ENCODE data around the gene SENP1. TPM values are rescaled to one million over a fixed set of nuclear protein-coding genes. Genes with fewer than 3 reads are reported as not detected.

Gene SENP1
- total and polyA plus RNA-seq, 2 experiments from 2014 or later, result 16.7 to 20.4 TPM

GRCh38 chr12:48070731-48071130 is 35.1 kb downstream of the SENP1 start:
- TF ChIP-seq, protein P1, sequence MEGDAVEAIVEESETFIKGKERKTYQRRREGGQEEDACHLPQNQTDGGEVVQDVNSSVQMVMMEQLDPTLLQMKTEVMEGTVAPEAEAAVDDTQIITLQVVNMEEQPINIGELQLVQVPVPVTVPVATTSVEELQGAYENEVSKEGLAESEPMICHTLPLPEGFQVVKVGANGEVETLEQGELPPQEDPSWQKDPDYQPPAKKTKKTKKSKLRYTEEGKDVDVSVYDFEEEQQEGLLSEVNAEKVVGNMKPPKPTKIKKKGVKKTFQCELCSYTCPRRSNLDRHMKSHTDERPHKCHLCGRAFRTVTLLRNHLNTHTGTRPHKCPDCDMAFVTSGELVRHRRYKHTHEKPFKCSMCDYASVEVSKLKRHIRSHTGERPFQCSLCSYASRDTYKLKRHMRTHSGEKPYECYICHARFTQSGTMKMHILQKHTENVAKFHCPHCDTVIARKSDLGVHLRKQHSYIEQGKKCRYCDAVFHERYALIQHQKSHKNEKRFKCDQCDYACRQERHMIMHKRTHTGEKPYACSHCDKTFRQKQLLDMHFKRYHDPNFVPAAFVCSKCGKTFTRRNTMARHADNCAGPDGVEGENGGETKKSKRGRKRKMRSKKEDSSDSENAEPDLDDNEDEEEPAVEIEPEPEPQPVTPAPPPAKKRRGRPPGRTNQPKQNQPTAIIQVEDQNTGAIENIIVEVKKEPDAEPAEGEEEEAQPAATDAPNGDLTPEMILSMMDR (IDR thresholded peaks at IDR 0.05; ENCODE audit: low read depth, low read length), result no peak
- H3K27ac ChIP-seq, result no peak overlapping the region
- H3K27me3 ChIP-seq, result no peaks in the 10 kb centered on the region
- peaks cover 33% of the 10 kb centered on the region for H3K36me3 ChIP-seq
- no peak overlapping the region for H3K4me3 ChIP-seq
- H3K9me3 ChIP-seq (ENCODE audit: low read depth), result no peaks in the 10 kb centered on the region
- peaks cover 12% of the 10 kb centered on the region for H3K4me1 ChIP-seq (ENCODE audit: low read depth)
- DNase-seq (ENCODE audit: low read depth in 1 of 2, low spot score in 1 of 2), result no peak

DNA sequence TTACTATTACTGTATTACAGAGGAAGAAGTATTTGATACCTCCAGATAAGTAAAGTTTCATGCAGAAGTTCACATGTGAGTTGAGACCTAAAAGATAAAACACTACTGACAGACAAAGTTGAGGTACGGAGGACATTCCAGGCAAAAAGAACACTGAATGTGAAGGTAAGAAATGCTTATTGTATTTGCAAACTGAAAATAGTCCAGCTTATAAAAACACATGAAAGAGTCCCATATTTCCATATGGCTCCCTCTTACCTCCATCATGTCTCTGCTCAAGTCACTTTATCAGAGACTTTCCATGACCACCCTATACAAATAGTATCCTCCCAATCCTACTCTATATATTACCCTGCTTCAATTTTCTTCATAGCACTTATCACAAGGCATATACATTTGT is 35.8 kb downstream of the SENP1 start:
- Histone ChIP-seq H3K27me3 (no peaks in the 10 kb centered on the region), H3K4me3 (no peak overlapping the region), H3K9me3 (ENCODE audit: low read depth) (no peaks in the 10 kb centered on the region), H3K4me1 (ENCODE audit: low read depth) (peaks cover 8% of the 10 kb centered on the region), H3K27ac (no peak overlapping the region), H3K36me3 (peaks cover 40% of the 10 kb centered on the region)
- TF ChIP-seq, protein P1 (IDR thresholded peaks at IDR 0.05; ENCODE audit: low read depth, low read length), result no peak
- DNase-seq (ENCODE audit: low read depth in 1 of 2, low spot score in 1 of 2), result no peak

GRCh38 chr12:48069241-48069640 is 36.6 kb downstream of the SENP1 start:
- no peak overlapping the region for H3K27ac ChIP-seq
- no peak overlapping the region for H3K4me3 ChIP-seq
- H3K36me3 ChIP-seq, result peaks cover 44% of the 10 kb centered on the region
- DNase-seq (ENCODE audit: low read depth in 1 of 2, low spot score in 1 of 2), result peak in 1 of 2 donors; percentile 2
- H3K27me3 ChIP-seq, result no peaks in the 10 kb centered on the region
- peaks cover 8% of the 10 kb centered on the region for H3K4me1 ChIP-seq (ENCODE audit: low read depth)
- TF ChIP-seq, protein P1 (IDR thresholded peaks at IDR 0.05; ENCODE audit: low read depth, low read length), result no peak
- H3K9me3 ChIP-seq (ENCODE audit: low read depth), result no peaks in the 10 kb centered on the region

DNA sequence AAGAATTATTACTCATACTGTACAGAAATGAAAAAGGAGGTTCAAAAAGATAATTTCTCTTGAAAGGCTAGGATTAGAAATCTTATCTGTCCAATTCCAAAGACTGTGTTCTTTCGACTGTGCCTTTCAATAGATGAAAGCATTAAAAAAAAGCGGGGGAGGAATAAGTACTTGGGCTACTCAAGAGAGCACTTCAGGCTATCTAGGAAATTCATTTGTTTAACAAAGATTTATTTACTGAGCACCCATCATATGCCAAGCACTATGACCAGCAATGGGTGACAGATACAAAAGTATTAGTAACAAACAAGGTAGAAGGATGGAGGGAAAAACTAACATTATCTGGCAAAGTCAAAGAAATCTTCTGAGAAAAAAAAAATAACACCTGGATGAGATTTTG is 37.4 kb downstream of the SENP1 start:
- H3K4me1 ChIP-seq (ENCODE audit: low read depth), result peaks cover 8% of the 10 kb centered on the region
- peaks cover 42% of the 10 kb centered on the region for H3K36me3 ChIP-seq
- H3K27me3 ChIP-seq, result no peaks in the 10 kb centered on the region
- H3K4me3 ChIP-seq, result no peak overlapping the region
- no peaks in the 10 kb centered on the region for H3K9me3 ChIP-seq (ENCODE audit: low read depth)
- H3K27ac ChIP-seq, result no peak overlapping the region
- TF ChIP-seq, protein P1 (IDR thresholded peaks at IDR 0.05; ENCODE audit: low read depth, low read length), result no peak
- peak in 1 of 2 donors; percentile 54 for DNase-seq (ENCODE audit: low read depth in 1 of 2, low spot score in 1 of 2)

DNA sequence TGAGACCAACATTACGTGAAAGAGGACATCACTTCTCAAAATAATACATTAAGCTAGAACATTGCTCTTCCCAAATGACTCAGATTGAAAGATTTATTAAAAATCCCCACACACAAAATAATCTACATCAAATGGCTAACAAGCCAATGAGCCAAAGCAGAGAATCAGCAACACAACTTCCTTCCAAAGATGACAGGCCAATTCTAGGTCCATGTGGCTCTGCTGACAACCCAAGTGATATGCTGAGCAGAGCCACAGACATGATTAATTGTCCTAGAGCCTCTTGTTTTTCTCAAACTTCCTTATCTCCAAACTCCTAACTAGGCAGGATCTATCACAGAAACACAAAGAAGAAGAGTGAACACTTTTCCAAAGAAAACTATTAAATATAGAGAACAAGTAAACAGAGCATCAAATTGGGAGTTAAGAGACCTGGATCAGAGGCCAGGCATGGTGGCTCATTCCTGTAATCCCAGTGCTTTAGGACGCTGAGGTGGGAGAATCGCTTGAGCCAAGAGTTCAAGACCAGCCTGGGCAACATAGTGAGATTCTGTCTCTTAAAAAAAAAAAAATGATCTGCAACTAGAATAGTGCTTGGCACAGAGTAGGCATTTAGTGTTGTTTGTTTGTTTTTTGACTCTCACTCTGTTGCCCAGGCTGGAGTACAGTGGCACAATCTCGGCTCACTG is 38.5 kb downstream of the SENP1 start:
- Histone ChIP-seq H3K9me3 (ENCODE audit: low read depth) (no peaks in the 10 kb centered on the region), H3K27me3 (no peaks in the 10 kb centered on the region), H3K36me3 (peaks cover 43% of the 10 kb centered on the region), H3K27ac (no peak overlapping the region), H3K4me3 (no peak overlapping the region), H3K4me1 (ENCODE audit: low read depth) (peaks cover 8% of the 10 kb centered on the region)
- peak in 1 of 2 donors; percentile 41 for DNase-seq (ENCODE audit: low read depth in 1 of 2, low spot score in 1 of 2)
- TF ChIP-seq, protein P1 (IDR thresholded peaks at IDR 0.05; ENCODE audit: low read depth, low read length), result no peak

All from cardiac muscle cell (in vitro differentiated cells and primary cell).